ENCODE measurements around the gene KPNA2. TPM values are rescaled to one million over a fixed set of nuclear protein-coding genes. Genes with fewer than 3 reads are reported as not detected.

The KPNA2 gene
- total and polyA plus RNA-seq, 2 of the 13 experiments (the other 11 are each of a cell fraction or from before 2014, with no cell fraction given): 111 to 305 TPM

DNA sequence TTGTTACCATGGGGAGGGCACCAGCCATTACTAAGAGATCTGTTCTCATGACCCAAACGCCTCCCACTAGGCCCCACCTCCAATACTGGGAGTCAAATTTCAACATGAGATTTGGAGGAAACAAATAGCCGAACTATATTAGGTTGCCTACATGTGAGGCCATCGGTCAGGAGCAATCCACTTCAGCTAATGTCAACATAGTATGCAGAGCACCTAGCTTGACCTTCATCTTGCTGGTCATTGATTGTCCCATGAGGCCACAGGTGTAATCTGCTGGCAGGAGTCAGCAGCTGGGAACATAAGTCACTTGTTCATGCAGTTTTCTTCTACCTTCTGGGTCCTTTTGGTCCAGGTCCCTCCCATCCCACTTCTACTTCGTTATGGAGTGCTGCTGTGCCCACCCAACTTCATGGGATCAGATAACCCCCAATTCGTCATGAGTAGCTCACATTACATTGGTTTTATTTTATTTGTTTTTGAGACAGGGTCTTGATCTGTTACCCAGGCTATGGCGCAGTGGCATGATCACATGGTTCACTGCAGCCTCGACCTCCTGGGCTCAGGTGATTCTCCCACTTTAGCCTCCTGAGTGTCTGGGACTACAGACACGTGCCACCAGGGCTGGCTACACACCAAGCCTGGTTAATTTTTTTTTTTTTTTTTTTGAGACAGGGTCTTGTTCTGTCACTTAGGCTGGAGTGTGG is 5.9 kb upstream of the KPNA2 start (continued):
- TF ChIP-seq, protein P1, sequence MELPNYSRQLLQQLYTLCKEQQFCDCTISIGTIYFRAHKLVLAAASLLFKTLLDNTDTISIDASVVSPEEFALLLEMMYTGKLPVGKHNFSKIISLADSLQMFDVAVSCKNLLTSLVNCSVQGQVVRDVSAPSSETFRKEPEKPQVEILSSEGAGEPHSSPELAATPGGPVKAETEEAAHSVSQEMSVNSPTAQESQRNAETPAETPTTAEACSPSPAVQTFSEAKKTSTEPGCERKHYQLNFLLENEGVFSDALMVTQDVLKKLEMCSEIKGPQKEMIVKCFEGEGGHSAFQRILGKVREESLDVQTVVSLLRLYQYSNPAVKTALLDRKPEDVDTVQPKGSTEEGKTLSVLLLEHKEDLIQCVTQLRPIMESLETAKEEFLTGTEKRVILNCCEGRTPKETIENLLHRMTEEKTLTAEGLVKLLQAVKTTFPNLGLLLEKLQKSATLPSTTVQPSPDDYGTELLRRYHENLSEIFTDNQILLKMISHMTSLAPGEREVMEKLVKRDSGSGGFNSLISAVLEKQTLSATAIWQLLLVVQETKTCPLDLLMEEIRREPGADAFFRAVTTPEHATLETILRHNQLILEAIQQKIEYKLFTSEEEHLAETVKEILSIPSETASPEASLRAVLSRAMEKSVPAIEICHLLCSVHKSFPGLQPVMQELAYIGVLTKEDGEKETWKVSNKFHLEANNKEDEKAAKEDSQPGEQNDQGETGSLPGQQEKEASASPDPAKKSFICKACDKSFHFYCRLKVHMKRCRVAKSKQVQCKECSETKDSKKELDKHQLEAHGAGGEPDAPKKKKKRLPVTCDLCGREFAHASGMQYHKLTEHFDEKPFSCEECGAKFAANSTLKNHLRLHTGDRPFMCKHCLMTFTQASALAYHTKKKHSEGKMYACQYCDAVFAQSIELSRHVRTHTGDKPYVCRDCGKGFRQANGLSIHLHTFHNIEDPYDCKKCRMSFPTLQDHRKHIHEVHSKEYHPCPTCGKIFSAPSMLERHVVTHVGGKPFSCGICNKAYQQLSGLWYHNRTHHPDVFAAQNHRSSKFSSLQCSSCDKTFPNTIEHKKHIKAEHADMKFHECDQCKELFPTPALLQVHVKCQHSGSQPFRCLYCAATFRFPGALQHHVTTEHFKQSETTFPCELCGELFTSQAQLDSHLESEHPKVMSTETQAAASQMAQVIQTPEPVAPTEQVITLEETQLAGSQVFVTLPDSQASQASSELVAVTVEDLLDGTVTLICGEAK (IDR thresholded peaks at IDR 0.05): no peak
- TF ChIP-seq, protein P1 (CRISPR knock-in tag; IDR thresholded peaks at IDR 0.05): no peak; the same call in 1 of the 2 replicates
- TF ChIP-seq JUNB (CRISPR knock-in tag; IDR thresholded peaks at IDR 0.05; ENCODE audit: borderline replicate concordance) (0 out of 2 replicates have a peak, but pooled peaks have one; percentile 33), ZNF3 (CRISPR knock-in tag; IDR thresholded peaks at IDR 0.05) (no peak), ZNF615 (CRISPR knock-in tag; IDR thresholded peaks at IDR 0.05; ENCODE audit: borderline replicate concordance) (no peak), MTF1 (CRISPR knock-in tag; IDR thresholded peaks at IDR 0.05) (no peak), TEAD2 (CRISPR knock-in tag; IDR thresholded peaks at IDR 0.05) (no peak), NCOA5 (CRISPR knock-in tag; IDR thresholded peaks at IDR 0.05) (no peak), NFE2L2 (IDR thresholded peaks at IDR 0.05; ENCODE audit: low read length) (no peak), RFX1 (IDR thresholded peaks at IDR 0.05) (peak; percentile 50; the same call in 1 of the 2 replicates), MZF1 (CRISPR knock-in tag; IDR thresholded peaks at IDR 0.05; ENCODE audit: borderline replicate concordance) (no peak), ZNF549 (CRISPR knock-in tag; IDR thresholded peaks at IDR 0.05) (no peak), ESRRA (CRISPR knock-in tag; IDR thresholded peaks at IDR 0.05; ENCODE audit: low read depth) (peak; percentile 90), CEBPB (IDR thresholded peaks at IDR 0.05; ENCODE audit: borderline replicate concordance, low read depth, low read length) (peak; percentile 67; the same call in 1 of the 2 replicates)
- TF ChIP-seq, protein P2, sequence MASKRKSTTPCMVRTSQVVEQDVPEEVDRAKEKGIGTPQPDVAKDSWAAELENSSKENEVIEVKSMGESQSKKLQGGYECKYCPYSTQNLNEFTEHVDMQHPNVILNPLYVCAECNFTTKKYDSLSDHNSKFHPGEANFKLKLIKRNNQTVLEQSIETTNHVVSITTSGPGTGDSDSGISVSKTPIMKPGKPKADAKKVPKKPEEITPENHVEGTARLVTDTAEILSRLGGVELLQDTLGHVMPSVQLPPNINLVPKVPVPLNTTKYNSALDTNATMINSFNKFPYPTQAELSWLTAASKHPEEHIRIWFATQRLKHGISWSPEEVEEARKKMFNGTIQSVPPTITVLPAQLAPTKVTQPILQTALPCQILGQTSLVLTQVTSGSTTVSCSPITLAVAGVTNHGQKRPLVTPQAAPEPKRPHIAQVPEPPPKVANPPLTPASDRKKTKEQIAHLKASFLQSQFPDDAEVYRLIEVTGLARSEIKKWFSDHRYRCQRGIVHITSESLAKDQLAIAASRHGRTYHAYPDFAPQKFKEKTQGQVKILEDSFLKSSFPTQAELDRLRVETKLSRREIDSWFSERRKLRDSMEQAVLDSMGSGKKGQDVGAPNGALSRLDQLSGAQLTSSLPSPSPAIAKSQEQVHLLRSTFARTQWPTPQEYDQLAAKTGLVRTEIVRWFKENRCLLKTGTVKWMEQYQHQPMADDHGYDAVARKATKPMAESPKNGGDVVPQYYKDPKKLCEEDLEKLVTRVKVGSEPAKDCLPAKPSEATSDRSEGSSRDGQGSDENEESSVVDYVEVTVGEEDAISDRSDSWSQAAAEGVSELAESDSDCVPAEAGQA (IDR thresholded peaks at IDR 0.05; ENCODE audit: low read depth): peak; percentile 61
- TF ChIP-seq, protein P2 (CRISPR knock-in tag; IDR thresholded peaks at IDR 0.05; ENCODE audit: borderline replicate concordance): no peak

All from HepG2 (cell line).